HCT116 (cell line): ENCODE measurements around the gene ZXDC. TPM values are rescaled to one million over a fixed set of nuclear protein-coding genes. Genes with fewer than 3 reads are reported as not detected.

Experiments used
- ATAC-seq: fragments of 200-7000 bp; cut with Tn5 transposase; 2 replicates; pipeline ENCODE4 v1.9.1; 2020; ENCODE audit warnings: mild to moderate bottlenecking, moderate library complexity
- BruUV-seq: library from RNA; stranded (reverse); fragments of 400-500 nt; replicated peaks from 2 replicates; lab custom pipeline; 2021; lab: Mats Ljungman, UMichigan
- CTCF ChIA-PET: fragments of 300-600 bp; sonication (Branson Sonifier 250); formaldehyde crosslinking; loops from one replicate; lab custom pipeline; 2021; ENCODE audit warnings: antibody characterized with exemption; lab: Charles Lee
- POLR2A ChIA-PET: fragments of 300-600, 350-600 bp; sonication (Branson Sonifier 250); formaldehyde crosslinking; loops from one replicate; lab custom pipeline; 2021; ENCODE audit warnings: antibody characterized with exemption; lab: Charles Lee
- RAD21 ChIA-PET, 2 experiments: fragments of 300-600 bp; sonication (Branson Sonifier 250); formaldehyde crosslinking; loops; one replicate each; lab custom pipeline; 2023; ENCODE audit warnings: low total read pairs in 2 of 2; ENCODE audit not compliant: uncharacterized antibody in 2 of 2, unreplicated experiment in 2 of 2, low non-redundant PET in 1 of 2; lab: Charles Lee
- DNase-seq: peaks from one replicate; pipeline ENCODE4 v3.0.0-alpha.2; 2010; ENCODE audit warnings: low read depth, low spot score
- H2AFZ ChIP-seq: fragments of 200-600 bp; shearing (Covaris generic), sonication (generic); 2 replicates; pipeline ENCODE4 v1.6.1; 2017; ENCODE audit warnings: low read depth, mixed run types, mixed read lengths, antibody characterized with exemption, low read length; ENCODE audit not compliant: poor library complexity, severe bottlenecking
- H3K27ac ChIP-seq: 2 replicates; pipeline ENCODE4 v1.5.1; 2012; ENCODE audit warnings: low read depth, low read length
- H3K27me3 ChIP-seq: fragments of 200-600 bp; sonication (generic); 2 replicates; pipeline ENCODE4 v1.6.1; 2016; ENCODE audit warnings: mixed run types, low read length, mixed read lengths; ENCODE audit not compliant: insufficient read depth
- H3K36me3 ChIP-seq, 2 experiments: fragments of 200-500 bp in 1 of 2; fragments of 200-600 bp in 1 of 2; sonication (Bioruptor generic) in 1 of 2; sonication (generic) in 1 of 2; 2 replicates each; pipeline versions ENCODE4 v1.5.1 to v1.6.1; 2014 to 2016; ENCODE audit warnings: low read length in 2 of 2, inconsistent platforms in 1 of 2, mixed read lengths in 1 of 2, mixed run types in 1 of 2; ENCODE audit not compliant: insufficient read depth in 2 of 2, control insufficient read depth in 1 of 2
- H3K4me1 ChIP-seq, 2 experiments: fragments of 200-600 bp in 1 of 2; sonication (generic) in 1 of 2; 2 replicates each; pipeline versions ENCODE4 v1.5.1 to v1.6.1; 2012 to 2017; ENCODE audit warnings: low read length in 2 of 2, inconsistent platforms in 1 of 2, mild to moderate bottlenecking in 1 of 2, mixed read lengths in 1 of 2, mixed run types in 1 of 2, moderate library complexity in 1 of 2; ENCODE audit not compliant: insufficient read depth in 2 of 2, control insufficient read depth in 1 of 2
- H3K4me2 ChIP-seq: fragments of 200-600 bp; sonication (generic); 2 replicates; pipeline ENCODE4 v1.6.1; 2017; ENCODE audit warnings: mixed run types, low read length, mixed read lengths
- H3K4me3 ChIP-seq, 2 experiments: fragments of 200-600 bp in 1 of 2; sonication (generic) in 1 of 2; replicated peaks in 1 of 2; 2 replicates each; pipeline ENCODE4 v1.5.1; 2011 to 2016; ENCODE audit warnings: low read length in 2 of 2, control low read depth in 1 of 2, low read depth in 1 of 2, mild to moderate bottlenecking in 1 of 2, mixed read lengths in 1 of 2, mixed run types in 1 of 2
- H3K79me2 ChIP-seq: fragments of 200-600 bp; sonication (generic); 2 replicates; pipeline ENCODE4 v1.6.1; 2017; ENCODE audit warnings: mild to moderate bottlenecking, mixed run types, low read length, moderate library complexity, mixed read lengths; ENCODE audit not compliant: insufficient read depth
- H3K9ac ChIP-seq: fragments of 200-600 bp; sonication (generic); 2 replicates; pipeline ENCODE4 v1.6.1; 2016; ENCODE audit warnings: low read length, mixed read lengths
- H3K9me2 ChIP-seq: fragments of 200-600 bp; sonication (generic), shearing (Covaris generic); 2 replicates; pipeline ENCODE4 v1.6.1; 2017; ENCODE audit warnings: mixed run types, mild to moderate bottlenecking, moderate library complexity; ENCODE audit not compliant: insufficient read depth
- H3K9me3 ChIP-seq, 2 experiments: fragments of 200-500 bp in 1 of 2; fragments of 200-600 bp in 1 of 2; sonication (Bioruptor generic) in 1 of 2; sonication (generic) in 1 of 2; 2 replicates each; pipeline ENCODE4 v1.6.1; 2014 to 2017; ENCODE audit warnings: low read length in 2 of 2, mixed read lengths in 2 of 2, inconsistent platforms in 1 of 2, low read depth in 1 of 2, mild to moderate bottlenecking in 1 of 2, mixed run types in 1 of 2, moderate library complexity in 1 of 2; ENCODE audit not compliant: control insufficient read depth in 1 of 2, insufficient read depth in 1 of 2
- H4K20me1 ChIP-seq: fragments of 200-600 bp; sonication (generic), shearing (Covaris generic); 2 replicates; pipeline ENCODE4 v1.6.1; 2017; ENCODE audit warnings: mixed run types, mild to moderate bottlenecking, moderate library complexity; ENCODE audit not compliant: insufficient read depth
- CBX3 ChIP-seq: IDR thresholded peaks from 2 replicates; pipeline ENCODE4 v1.6.1; 2012; ENCODE audit warnings: low read depth
- EGR1 ChIP-seq: IDR thresholded peaks from 2 replicates; pipeline ENCODE4 v1.6.1; 2012; ENCODE audit warnings: low read depth
- ELF1 ChIP-seq: IDR thresholded peaks from 2 replicates; pipeline ENCODE4 v1.6.1; 2012; ENCODE audit warnings: low read depth, borderline replicate concordance
- EZH2 ChIP-seq: fragments of 200-600 bp; sonication (generic); IDR thresholded peaks from 2 replicates; pipeline ENCODE4 v1.6.1; 2017; ENCODE audit warnings: antibody characterized with exemption, mixed run types
- EZH2phosphoT487 ChIP-seq: fragments of 200-600 bp; IDR thresholded peaks from 2 replicates; pipeline ENCODE4 v1.6.1; 2018; ENCODE audit warnings: antibody characterized with exemption, borderline replicate concordance
- FOSL1 ChIP-seq: IDR thresholded peaks from 2 replicates; pipeline ENCODE4 v1.6.1; 2012; ENCODE audit warnings: low read depth
- JUND ChIP-seq: IDR thresholded peaks from 2 replicates; pipeline ENCODE4 v1.6.1; 2012
- POLR2A ChIP-seq: IDR thresholded peaks from 2 replicates; pipeline ENCODE4 v1.7.0; 2011; ENCODE audit warnings: borderline replicate concordance; ENCODE audit not compliant: insufficient read depth, insufficient read length; ENCODE audit errors: extremely low read depth
- POLR2AphosphoS5 ChIP-seq: IDR thresholded peaks from 2 replicates; pipeline ENCODE4 v1.6.1; 2011; ENCODE audit warnings: mild to moderate bottlenecking, low read depth, low read length, moderate library complexity
- RAD21 ChIP-seq: IDR thresholded peaks from 2 replicates; pipeline ENCODE4 v1.6.1; 2012; ENCODE audit warnings: low read depth, mild to moderate bottlenecking
- SIN3A ChIP-seq: IDR thresholded peaks from 2 replicates; pipeline ENCODE4 v1.6.1; 2012; ENCODE audit warnings: low read depth
- SRF ChIP-seq: IDR thresholded peaks from 2 replicates; pipeline ENCODE4 v1.6.1; 2012; ENCODE audit warnings: low read depth
- TCF7L2 ChIP-seq: IDR thresholded peaks from 2 replicates; pipeline ENCODE4 v1.7.0; 2011; ENCODE audit warnings: borderline replicate concordance, inconsistent platforms; ENCODE audit not compliant: insufficient read depth, insufficient read length; ENCODE audit errors: extremely low read depth
- ZNF274 ChIP-seq: fragments of 200-500 bp; sonication (Bioruptor generic); IDR thresholded peaks from 2 replicates; pipeline ENCODE4 v1.6.1; 2014; ENCODE audit warnings: mild to moderate bottlenecking, low read depth, low read length, inconsistent platforms
- intact Hi-C: fragments of 100-400 bp; cut with micrococcal nuclease; formaldehyde crosslinking; loops from 2 replicates; pipeline ENCODE4 v1.10.0; 2022
- total RNA-seq: library from RNA; stranded (reverse); gene quantifications from one replicate; pipeline ENCODE4 v1.2.1, GENCODE V29; 2021; ENCODE audit not compliant: unreplicated experiment
- TF ChIP-seq, protein P1 (sequence below): IDR thresholded peaks from 2 replicates; pipeline ENCODE4 v1.6.1; 2012
- TF ChIP-seq, protein P2 (sequence below): IDR thresholded peaks from 2 replicates; pipeline ENCODE4 v1.6.1; 2011; ENCODE audit warnings: mild to moderate bottlenecking, low read length, moderate library complexity; ENCODE audit not compliant: insufficient replicate concordance; ENCODE audit errors: extremely low read depth
- TF ChIP-seq, protein P3 (sequence below): IDR thresholded peaks from 2 replicates; pipeline ENCODE4 v1.6.1; 2012

Gene ZXDC
- total RNA-seq, 1 experiment from 2014 or later: 29.9 TPM

DNA sequence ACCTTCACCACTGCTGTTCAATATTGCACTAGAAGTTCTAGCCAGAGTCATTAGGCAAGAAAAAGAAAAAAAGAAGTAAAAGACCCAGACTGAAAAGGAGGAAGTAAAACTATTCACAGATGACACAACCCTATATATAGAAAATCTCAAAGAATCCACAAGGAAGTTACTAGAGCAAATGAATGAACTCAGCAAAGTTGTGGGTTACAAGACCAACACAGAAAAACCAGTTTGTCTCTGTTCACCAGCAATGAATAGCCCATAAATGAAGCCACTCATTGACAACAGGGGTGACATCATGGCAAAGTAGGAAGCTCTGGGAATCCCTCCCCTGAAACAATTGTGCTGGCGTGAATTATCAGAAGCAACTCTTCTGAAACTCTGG lies 76.3 kb downstream of the ZXDC start (continued):
- TF ChIP-seq JUND (no peak), CBX3 (no peak), POLR2AphosphoS5 (no peak), FOSL1 (no peak), SIN3A (no peak), EZH2 (no peak), SRF (no peak), RAD21 (no peak)
- TF ChIP-seq, protein P1, sequence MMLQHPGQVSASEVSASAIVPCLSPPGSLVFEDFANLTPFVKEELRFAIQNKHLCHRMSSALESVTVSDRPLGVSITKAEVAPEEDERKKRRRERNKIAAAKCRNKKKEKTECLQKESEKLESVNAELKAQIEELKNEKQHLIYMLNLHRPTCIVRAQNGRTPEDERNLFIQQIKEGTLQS: no peak
- TF ChIP-seq, protein P2, sequence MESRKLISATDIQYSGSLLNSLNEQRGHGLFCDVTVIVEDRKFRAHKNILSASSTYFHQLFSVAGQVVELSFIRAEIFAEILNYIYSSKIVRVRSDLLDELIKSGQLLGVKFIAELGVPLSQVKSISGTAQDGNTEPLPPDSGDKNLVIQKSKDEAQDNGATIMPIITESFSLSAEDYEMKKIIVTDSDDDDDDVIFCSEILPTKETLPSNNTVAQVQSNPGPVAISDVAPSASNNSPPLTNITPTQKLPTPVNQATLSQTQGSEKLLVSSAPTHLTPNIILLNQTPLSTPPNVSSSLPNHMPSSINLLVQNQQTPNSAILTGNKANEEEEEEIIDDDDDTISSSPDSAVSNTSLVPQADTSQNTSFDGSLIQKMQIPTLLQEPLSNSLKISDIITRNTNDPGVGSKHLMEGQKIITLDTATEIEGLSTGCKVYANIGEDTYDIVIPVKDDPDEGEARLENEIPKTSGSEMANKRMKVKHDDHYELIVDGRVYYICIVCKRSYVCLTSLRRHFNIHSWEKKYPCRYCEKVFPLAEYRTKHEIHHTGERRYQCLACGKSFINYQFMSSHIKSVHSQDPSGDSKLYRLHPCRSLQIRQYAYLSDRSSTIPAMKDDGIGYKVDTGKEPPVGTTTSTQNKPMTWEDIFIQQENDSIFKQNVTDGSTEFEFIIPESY: no peak
- TF ChIP-seq, protein P3, sequence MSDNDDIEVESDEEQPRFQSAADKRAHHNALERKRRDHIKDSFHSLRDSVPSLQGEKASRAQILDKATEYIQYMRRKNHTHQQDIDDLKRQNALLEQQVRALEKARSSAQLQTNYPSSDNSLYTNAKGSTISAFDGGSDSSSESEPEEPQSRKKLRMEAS: no peak

DNA sequence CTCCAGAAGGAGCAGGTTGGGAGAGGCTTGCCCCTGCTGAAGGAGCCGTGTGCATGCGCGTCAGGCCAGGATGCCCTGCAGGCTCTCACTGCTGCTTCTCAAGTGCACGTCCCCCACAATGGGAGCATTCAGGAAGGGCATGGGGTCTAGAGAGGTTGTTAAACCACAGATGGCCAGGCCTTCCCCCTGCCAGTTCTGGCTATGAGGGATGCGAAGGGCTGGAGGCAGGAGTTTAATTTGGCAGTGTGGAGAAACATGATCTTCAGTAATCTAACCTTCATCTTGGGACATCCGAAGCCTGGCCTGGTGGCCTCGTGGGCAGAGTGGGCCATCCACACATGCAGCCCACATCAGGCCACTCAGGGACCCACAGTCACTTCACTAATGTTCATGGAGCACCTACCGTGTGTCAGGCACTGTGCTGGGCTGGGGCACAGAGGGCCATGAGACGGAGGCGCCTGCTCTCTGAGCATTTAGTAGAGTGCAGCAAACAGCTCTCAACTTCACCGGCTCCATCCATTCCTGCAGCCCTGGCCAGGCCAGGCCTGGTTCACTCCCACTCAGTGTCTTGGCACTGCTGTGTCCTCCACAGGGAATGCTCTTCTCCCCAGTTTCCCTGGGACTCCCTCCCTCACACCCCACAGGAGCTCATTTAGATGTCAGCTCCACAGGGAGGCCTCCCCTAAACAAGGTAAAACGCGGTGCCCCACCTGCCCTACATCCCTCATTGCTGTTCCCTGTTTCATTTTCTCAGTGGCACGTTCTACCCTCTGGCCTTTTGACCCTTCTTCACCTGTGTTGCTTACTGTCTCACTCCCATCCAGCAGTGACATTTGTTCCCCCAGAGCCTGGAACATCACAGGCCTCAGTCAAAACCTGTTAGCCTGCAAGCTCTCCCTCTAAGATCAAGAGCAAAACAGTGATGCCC lies 77.0 kb downstream of the ZXDC start:
- Histone ChIP-seq H3K9me3 (no peaks in the 10 kb centered on the region), H3K36me3 (no peaks in the 10 kb centered on the region), H3K27ac (no peak overlapping the region), H3K4me1 (no peaks in the 10 kb centered on the region), H4K20me1 (no peaks in the 10 kb centered on the region), H3K4me3 (no peak overlapping the region), H3K27me3 (no peaks in the 10 kb centered on the region), H3K79me2 (no peaks in the 10 kb centered on the region), H2AFZ (no peak overlapping the region), H3K9ac (no peak overlapping the region), H3K4me2 (no peak overlapping the region), H3K9me2 (no peaks in the 10 kb centered on the region)
- intact Hi-C loops: no loop called here
- CTCF ChIA-PET: no interaction called here
- BruUV-seq: no TSS peak
- POLR2A ChIA-PET: no interaction called here
- TF ChIP-seq POLR2A: no peak
- TF ChIP-seq ELF1: no peak
- TF ChIP-seq POLR2AphosphoS5: no peak
- TF ChIP-seq ZNF274: no peak
- TF ChIP-seq SRF: no peak
- TF ChIP-seq JUND: no peak
- TF ChIP-seq TCF7L2: no peak
- no peak for TF ChIP-seq CBX3
- no peak for TF ChIP-seq EGR1
- TF ChIP-seq EZH2phosphoT487: no peak
- no peak for TF ChIP-seq EZH2
- TF ChIP-seq FOSL1: no peak
- TF ChIP-seq, protein P3: no peak
- TF ChIP-seq RAD21: no peak
- RAD21 ChIA-PET: no interaction called here
- no peak for ATAC-seq
- DNase-seq: no peak
